Testis (tissue), 3 donors: ENCODE data around the gene VWA8. TPM values are rescaled to one million over a fixed set of nuclear protein-coding genes. Genes with fewer than 3 reads are reported as not detected.

Experiments used
- DNase-seq: peaks from one replicate; pipeline ENCODE4 v3.0.0-alpha.2; 2019
- H3K27ac ChIP-seq, 2 donors: fragments of 200-600 bp; sonication (generic); one replicate each; pipeline ENCODE4 v1.5.1; 2019
- H3K27me3 ChIP-seq: fragments of 200-600 bp; sonication (generic); one replicate; pipeline ENCODE4 v1.5.1; 2019
- H3K36me3 ChIP-seq: fragments of 200-600 bp; sonication (generic); one replicate; pipeline ENCODE4 v1.5.1; 2017; ENCODE audit warnings: low read depth; ENCODE audit errors: missing control alignments
- H3K4me1 ChIP-seq: fragments of 200-600 bp; sonication (generic); one replicate; pipeline ENCODE4 v1.5.1; 2019
- H3K4me3 ChIP-seq, 2 donors: fragments of 200-600 bp; sonication (generic); one replicate each; pipeline ENCODE4 v1.5.1; 2017 to 2019
- H3K9me3 ChIP-seq: fragments of 200-600 bp; sonication (generic); one replicate; pipeline ENCODE4 v1.5.1; 2017
- CTCF ChIP-seq, 3 experiments: fragments of 450-650 bp in 2 of 3; fragments of 200-600 bp in 1 of 3; sonication (generic) in 1 of 3; IDR thresholded peaks; one replicate each; pipeline ENCODE4 v1.5.1; 2016 to 2019; ENCODE audit warnings: antibody characterized with exemption in 3 of 3, mild to moderate bottlenecking in 2 of 3, moderate library complexity in 1 of 3
- POLR2A ChIP-seq: fragments of 450-650 bp; IDR thresholded peaks from one replicate; pipeline ENCODE4 v1.6.1; 2017; ENCODE audit warnings: antibody characterized with exemption, mild to moderate bottlenecking, moderate library complexity
- WGBS, 2 donors: methylation state at CpG; one replicate each; pipeline ENCODE4 v1.1.5; 2018; 5-methylcytosine and 5-hydroxymethylcytosine counted together
- intact Hi-C: fragments of 100-400 bp; cut with DNase I; formaldehyde crosslinking; loops from one replicate; pipeline ENCODE4 v1.15.1; 2023; ENCODE audit warnings: low total_unique reads
- polyA plus RNA-seq: library from polyadenylated mRNA; stranded (reverse); fragments of 350-450 nt; fragmentation: Illumina TruSeq; extraction: RNeasy Lipid Tissue Mini Kit (QIAGEN cat#74804); gene quantifications from one replicate; pipeline ENCODE4 v1.2.3, GENCODE V29; 2014; ENCODE audit warnings: low read depth, low replicate concordance; ENCODE audit not compliant: insufficient read depth
- total RNA-seq, 2 donors: library from RNA; depleted of rRNA; stranded (reverse); fragments of >200 nt; gene quantifications; one replicate each; pipeline ENCODE4 v1.2.3, GENCODE V29; 2016

Gene VWA8
- total and polyA plus RNA-seq, 3 donors from 2014 or later: 6.9 to 27.1 (median 15.2) TPM

- no peak for DNase-seq
- 58 to 67% methylated on average over 5 of the region's 5 CpGs for WGBS, 2 donors
- H3K27ac ChIP-seq: no peak overlapping the region
These were observed 133.2 kb downstream of the VWA8 start for GRCh38 chr13:41827507-41828213.

GRCh38 chr13:41825691-41826090 lies 135.2 kb downstream of the VWA8 start:
- Histone ChIP-seq H3K36me3 (no peaks in the 10 kb centered on the region), H3K4me1 (no peaks in the 10 kb centered on the region), H3K9me3 (no peaks in the 10 kb centered on the region), H3K27ac (no peak overlapping the region), H3K4me3 (no peak overlapping the region), H3K27me3 (no peaks in the 10 kb centered on the region)
- DNase-seq: no peak
- no peak for TF ChIP-seq POLR2A
- no peak for TF ChIP-seq CTCF (IDR thresholded peaks at IDR 0.05)
- intact Hi-C loops: no loop called here

More at GRCh38 chr13:41827507-41828213, 133.2 kb downstream of the VWA8 start:
- intact Hi-C loops: no loop called here
- no peaks in the 10 kb centered on the region for H3K27me3 ChIP-seq
- H3K4me1 ChIP-seq: no peaks in the 10 kb centered on the region
- no peaks in the 10 kb centered on the region for H3K9me3 ChIP-seq
- no peak for TF ChIP-seq POLR2A
- TF ChIP-seq CTCF (IDR thresholded peaks at IDR 0.05): no peak
- no peak overlapping the region for H3K4me3 ChIP-seq
- no peaks in the 10 kb centered on the region for H3K36me3 ChIP-seq

- H3K4me1 ChIP-seq: no peaks in the 10 kb centered on the region
These were observed 137.4 kb downstream of the VWA8 start for GRCh38 chr13:41823476-41823875.

GRCh38 chr13:41822560-41822959 lies 138.3 kb downstream of the VWA8 start:
- intact Hi-C loops: no loop called here
- H3K27me3 ChIP-seq: no peaks in the 10 kb centered on the region
- no peak for DNase-seq
- no peaks in the 10 kb centered on the region for H3K36me3 ChIP-seq
- no peak overlapping the region for H3K27ac ChIP-seq
- no peaks in the 10 kb centered on the region for H3K9me3 ChIP-seq
- no peak overlapping the region for H3K4me3 ChIP-seq
- TF ChIP-seq POLR2A (no peak), CTCF (IDR thresholded peaks at IDR 0.05) (no peak)
- no peaks in the 10 kb centered on the region for H3K4me1 ChIP-seq

More at GRCh38 chr13:41823476-41823875, 137.4 kb downstream of the VWA8 start:
- Histone ChIP-seq H3K36me3 (no peaks in the 10 kb centered on the region), H3K27ac (no peak overlapping the region), H3K27me3 (no peaks in the 10 kb centered on the region), H3K9me3 (no peaks in the 10 kb centered on the region), H3K4me3 (no peak overlapping the region)
- TF ChIP-seq CTCF (IDR thresholded peaks at IDR 0.05) (no peak), POLR2A (no peak)
- no peak for DNase-seq
- intact Hi-C loops: no loop called here
- WGBS, 2 donors: 93 to 97% methylated on average over 4 of the region's 4 CpGs

GRCh38 chr13:41821238-41821594 lies 139.7 kb downstream of the VWA8 start:
- Histone ChIP-seq H3K27ac (no peak overlapping the region), H3K36me3 (no peaks in the 10 kb centered on the region), H3K27me3 (no peaks in the 10 kb centered on the region), H3K4me3 (no peak overlapping the region), H3K9me3 (no peaks in the 10 kb centered on the region), H3K4me1 (no peaks in the 10 kb centered on the region)
- TF ChIP-seq CTCF (IDR thresholded peaks at IDR 0.05): no peak
- no peak for TF ChIP-seq POLR2A
- no peak for DNase-seq
- intact Hi-C loops: no loop called here
- WGBS, 2 donors: 85 to 86% methylated on average over 2 of the region's 2 CpGs
